GM18951 (cell line): ENCODE measurements around the gene ACY1.

Source experiments
- POLR2A ChIP-seq: IDR thresholded peaks from 4 replicates; pipeline ENCODE4 v1.6.1; 2011; ENCODE audit warnings: mild to moderate bottlenecking; ENCODE audit not compliant: insufficient read length, insufficient read depth; ENCODE audit errors: extremely low read depth
- in situ Hi-C: fragments of 300-500 bp; cut with MboI; formaldehyde crosslinking; loops from one replicate; pipeline ENCODE4 v1.12.0; 2022; ENCODE audit warnings: low sequenced_read_pairs, mixed read lengths, inconsistent platforms; ENCODE audit not compliant: unreplicated experiment

ACY1 gene

GRCh38 chr3:51982838-51983577 lies at the start of gene ACY1:
ACY1 (plus strand) TSS chr3:51983535; CDS start chr3:51984065, 530 bp downstream.
- TF ChIP-seq POLR2A, result peak; percentile 81
- in situ Hi-C loops, result no loop called here

- in situ Hi-C loops, result no loop called here
Measured at GRCh38 chr3:51934139-51934850, 49.0 kb upstream of the ACY1 start.

GRCh38 chr3:51934991-51935885 lies 48.1 kb upstream of the ACY1 start:
- TF ChIP-seq POLR2A, result no peak
- in situ Hi-C loops, result no loop called here

More at GRCh38 chr3:51934139-51934850, 49.0 kb upstream of the ACY1 start:
- no peak for TF ChIP-seq POLR2A

GRCh38 chr3:51935886-51936755 lies 47.2 kb upstream of the ACY1 start:
- in situ Hi-C loops, result no loop called here
- no peak for TF ChIP-seq POLR2A

GRCh38 chr3:51937014-51937413 lies 46.3 kb upstream of the ACY1 start:
- in situ Hi-C loops, result no loop called here
- no peak for TF ChIP-seq POLR2A

- no peak for TF ChIP-seq POLR2A
- in situ Hi-C loops, result no loop called here
Measured at GRCh38 chr3:51937611-51938450, 45.5 kb upstream of the ACY1 start.

- TF ChIP-seq POLR2A, result no peak
- in situ Hi-C loops, result no loop called here
Measured at GRCh38 chr3:51938780-51939425, 44.4 kb upstream of the ACY1 start.

- in situ Hi-C loops, result no loop called here
- no peak for TF ChIP-seq POLR2A
Measured at GRCh38 chr3:51940648-51941462, 42.5 kb upstream of the ACY1 start.

- TF ChIP-seq POLR2A, result no peak
- in situ Hi-C loops, result no loop called here
Measured at GRCh38 chr3:51941463-51941797, 41.9 kb upstream of the ACY1 start.

GRCh38 chr3:51941798-51942602 lies 41.3 kb upstream of the ACY1 start, which contains the start of the genes PARP3 and RRP9:
PARP3 (plus strand) TSS chr3:51942363; CDS start chr3:51943356, 993 bp downstream.
RRP9 (minus strand) TSS chr3:51941904; CDS start chr3:51941867, 37 bp downstream.
- peak; percentile 67 for TF ChIP-seq POLR2A
- in situ Hi-C loops, result no loop called here
